ENCODE results near the gene SNX7. TPM values are rescaled to one million over a fixed set of nuclear protein-coding genes. Genes with fewer than 3 reads are reported as not detected.

The SNX7 gene
- total RNA-seq, 1 experiment from 2014 or later: 27.1 TPM

DNA sequence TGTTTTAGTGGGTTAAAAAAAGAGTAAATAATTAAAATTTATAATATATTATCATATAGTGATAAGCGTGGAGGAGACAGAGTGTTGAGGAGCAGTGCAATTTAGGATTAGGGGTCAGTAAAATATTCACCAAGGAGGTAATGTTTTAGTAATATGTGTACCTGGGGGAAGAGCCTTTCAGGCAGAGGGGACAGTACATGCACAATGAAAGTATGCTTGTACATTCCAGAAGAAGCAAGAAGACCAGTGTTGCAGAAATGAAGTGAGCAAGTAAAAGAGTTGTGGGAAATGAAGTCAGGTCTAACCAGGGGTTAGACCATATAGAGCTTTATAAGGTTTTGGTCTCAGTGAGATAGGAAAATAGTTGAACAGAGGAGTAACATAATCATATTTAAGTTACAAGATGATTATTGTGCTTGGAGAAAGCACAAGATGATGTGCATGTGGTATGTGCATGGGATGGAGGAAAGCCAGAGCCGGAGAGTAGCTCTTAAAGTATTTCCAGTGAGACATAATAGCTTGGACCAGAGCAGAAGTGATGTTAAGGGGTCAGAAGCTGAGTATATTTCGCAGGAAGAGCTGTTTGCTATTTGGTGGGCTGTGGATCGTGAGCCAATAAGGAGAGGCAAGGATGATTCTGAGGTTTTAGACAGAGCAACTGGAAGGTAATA lies 44.8 kb downstream of the SNX7 start:
- no peak for DNase-seq
- Histone ChIP-seq H3K4me3 (ENCODE audit: insufficient read depth, low read depth, low read length) (no peak overlapping the region), H3K27me3 (ENCODE audit: control insufficient read depth, insufficient read depth, low read length) (no peaks in the 10 kb centered on the region), H3K36me3 (replicated peaks; ENCODE audit: control insufficient read depth, insufficient read depth, low read length) (no peaks in the 10 kb centered on the region)

DNA sequence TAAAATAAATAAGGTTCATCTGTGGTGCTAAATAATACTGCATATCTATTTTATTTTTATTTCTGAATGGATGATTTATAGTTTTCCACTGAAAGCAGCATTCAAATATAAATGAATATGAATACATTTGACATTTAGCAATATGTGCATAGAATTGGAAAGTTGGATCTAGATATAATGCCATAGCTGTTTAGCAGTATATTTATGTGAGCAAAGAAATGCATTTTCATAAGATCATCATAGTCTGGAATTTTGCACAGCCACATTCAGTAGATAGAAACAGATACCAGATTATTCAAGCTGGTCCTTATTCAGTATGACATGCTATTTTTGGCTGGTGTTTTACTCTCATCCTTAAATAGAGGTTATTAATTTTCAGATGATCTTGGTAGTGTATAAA lies 46.0 kb downstream of the SNX7 start:
- no peak for DNase-seq
- no peaks in the 10 kb centered on the region for H3K27me3 ChIP-seq (ENCODE audit: control insufficient read depth, insufficient read depth, low read length)
- H3K36me3 ChIP-seq (replicated peaks; ENCODE audit: control insufficient read depth, insufficient read depth, low read length): no peaks in the 10 kb centered on the region
- no peak overlapping the region for H3K4me3 ChIP-seq (ENCODE audit: insufficient read depth, low read depth, low read length)

DNA sequence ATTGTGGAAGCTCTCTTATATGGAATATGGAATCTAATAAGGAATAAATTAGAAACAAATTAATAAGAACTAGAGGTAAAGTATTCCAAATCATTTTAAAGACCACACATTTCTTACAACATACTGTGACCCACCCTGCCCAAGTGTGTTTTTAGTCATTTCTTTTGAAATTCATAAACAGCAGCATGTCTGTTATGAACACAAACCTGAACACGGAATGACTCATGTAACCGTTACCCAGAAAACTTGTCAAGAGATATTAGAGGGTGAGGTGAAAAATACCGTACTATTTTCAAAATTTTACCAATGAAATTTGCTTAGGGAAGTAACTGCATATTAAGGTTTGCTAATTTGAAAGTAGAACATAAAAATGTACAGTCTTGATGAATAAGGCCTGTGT lies 48.4 kb downstream of the SNX7 start:
- no peaks in the 10 kb centered on the region for H3K36me3 ChIP-seq (replicated peaks; ENCODE audit: control insufficient read depth, insufficient read depth, low read length)
- H3K27me3 ChIP-seq (ENCODE audit: control insufficient read depth, insufficient read depth, low read length): no peaks in the 10 kb centered on the region
- no peak overlapping the region for H3K4me3 ChIP-seq (ENCODE audit: insufficient read depth, low read depth, low read length)
- no peak for DNase-seq

DNA sequence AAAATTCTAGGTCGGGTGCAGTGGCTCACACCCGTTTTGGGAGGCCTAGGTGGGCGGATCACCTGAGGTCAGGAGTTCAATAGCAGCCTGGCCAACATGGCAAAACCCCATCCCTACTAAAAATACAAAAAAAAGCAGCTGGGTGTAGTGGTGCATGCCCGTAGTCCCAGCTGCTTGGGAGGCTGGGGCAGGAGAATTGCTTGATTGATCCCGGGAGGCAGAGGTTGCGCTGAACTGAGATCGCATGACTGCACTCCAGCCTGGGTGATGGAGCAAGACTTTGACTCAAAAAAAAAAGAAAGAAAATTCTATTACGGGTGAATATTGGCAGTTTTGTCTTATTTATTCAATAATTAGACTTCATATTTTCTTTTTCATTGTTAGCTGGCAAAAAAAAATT lies 62.1 kb downstream of the SNX7 start:
- no peaks in the 10 kb centered on the region for H3K36me3 ChIP-seq (replicated peaks; ENCODE audit: control insufficient read depth, insufficient read depth, low read length)
- DNase-seq: no peak
- no peak overlapping the region for H3K4me3 ChIP-seq (ENCODE audit: insufficient read depth, low read depth, low read length)
- H3K27me3 ChIP-seq (ENCODE audit: control insufficient read depth, insufficient read depth, low read length): no peaks in the 10 kb centered on the region

DNA sequence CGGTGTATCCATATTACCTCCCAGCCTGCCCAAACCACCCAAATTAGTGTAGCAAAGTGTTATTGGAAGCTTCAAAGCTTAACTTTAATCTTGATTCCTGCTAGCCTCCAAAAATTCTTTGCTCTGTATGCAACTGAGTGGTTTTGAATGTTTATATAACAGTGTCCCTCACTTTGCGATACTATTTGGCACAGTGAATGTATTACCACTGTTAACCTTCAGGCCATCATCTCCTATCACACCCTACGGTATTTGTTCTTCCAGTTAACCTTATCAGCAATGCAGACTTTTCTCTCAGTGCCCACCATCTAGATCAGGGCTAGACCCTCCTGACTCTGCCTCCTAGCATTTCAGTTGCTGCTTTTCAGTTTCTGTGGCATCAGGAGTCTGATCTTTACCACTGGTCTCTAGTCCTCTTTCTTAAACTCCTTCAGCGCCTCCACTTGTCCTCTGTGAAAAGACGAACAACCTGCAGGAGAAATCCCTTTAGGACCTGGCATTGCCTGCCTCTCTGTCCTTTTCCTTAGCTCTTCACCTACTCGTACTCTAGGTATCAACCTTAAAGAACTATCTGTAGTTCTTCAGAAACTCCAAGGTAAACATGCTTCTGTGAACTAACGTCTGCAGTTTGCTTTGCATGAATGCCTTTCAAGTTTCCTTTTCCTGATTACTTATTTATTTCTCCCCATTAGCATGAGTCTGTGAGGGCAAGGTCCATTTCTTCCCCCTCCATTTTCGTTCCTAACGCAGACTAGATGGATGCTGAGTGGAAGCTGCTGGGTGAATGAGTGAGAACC lies 71.7 kb downstream of the SNX7 start:
- Histone ChIP-seq H3K4me3 (ENCODE audit: insufficient read depth, low read depth, low read length) (no peak overlapping the region), H3K27me3 (ENCODE audit: control insufficient read depth, insufficient read depth, low read length) (no peaks in the 10 kb centered on the region), H3K36me3 (replicated peaks; ENCODE audit: control insufficient read depth, insufficient read depth, low read length) (no peaks in the 10 kb centered on the region)
- DNase-seq: no peak

DNA sequence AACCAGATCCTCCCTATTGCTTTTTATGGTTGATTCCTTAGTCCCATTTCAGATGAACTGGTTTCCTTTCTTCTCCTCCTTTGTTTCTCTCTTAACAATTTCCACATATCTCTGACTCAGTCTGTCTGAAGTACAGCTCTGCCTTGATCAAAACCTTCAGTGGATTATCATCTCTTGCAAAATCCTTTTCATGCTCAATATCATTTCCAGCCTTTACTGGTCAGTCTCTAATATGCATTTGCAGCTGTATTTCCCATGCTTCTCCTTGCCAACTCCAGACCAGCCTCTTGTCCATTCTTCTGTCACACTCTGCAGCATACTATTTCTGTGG lies 72.2 kb downstream of the SNX7 start:
- no peak for DNase-seq
- Histone ChIP-seq H3K27me3 (ENCODE audit: control insufficient read depth, insufficient read depth, low read length) (no peaks in the 10 kb centered on the region), H3K36me3 (replicated peaks; ENCODE audit: control insufficient read depth, insufficient read depth, low read length) (no peaks in the 10 kb centered on the region), H3K4me3 (ENCODE audit: insufficient read depth, low read depth, low read length) (no peak overlapping the region)

DNA sequence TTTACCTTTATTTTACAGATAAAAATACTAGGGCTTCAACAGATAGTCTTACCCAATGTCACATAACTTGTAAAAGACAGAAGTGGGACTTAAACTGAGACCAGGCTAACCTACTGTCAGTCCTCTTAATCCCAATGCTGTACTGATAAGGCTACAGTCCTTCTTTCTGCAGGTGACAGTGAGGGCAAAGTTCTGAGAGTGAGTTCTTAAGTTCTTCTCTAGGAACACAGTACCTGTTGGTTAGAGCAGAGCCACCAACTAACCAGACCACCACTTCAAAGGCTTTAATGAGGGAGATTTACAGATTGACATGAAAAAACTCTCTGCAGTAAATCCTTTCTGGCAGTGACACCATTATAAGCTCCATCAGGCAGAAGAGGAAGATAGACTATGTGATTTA lies 74.2 kb downstream of the SNX7 start:
- Histone ChIP-seq H3K4me3 (ENCODE audit: insufficient read depth, low read depth, low read length) (no peak overlapping the region), H3K36me3 (replicated peaks; ENCODE audit: control insufficient read depth, insufficient read depth, low read length) (no peaks in the 10 kb centered on the region), H3K27me3 (ENCODE audit: control insufficient read depth, insufficient read depth, low read length) (no peaks in the 10 kb centered on the region)
- DNase-seq: no peak

DNA sequence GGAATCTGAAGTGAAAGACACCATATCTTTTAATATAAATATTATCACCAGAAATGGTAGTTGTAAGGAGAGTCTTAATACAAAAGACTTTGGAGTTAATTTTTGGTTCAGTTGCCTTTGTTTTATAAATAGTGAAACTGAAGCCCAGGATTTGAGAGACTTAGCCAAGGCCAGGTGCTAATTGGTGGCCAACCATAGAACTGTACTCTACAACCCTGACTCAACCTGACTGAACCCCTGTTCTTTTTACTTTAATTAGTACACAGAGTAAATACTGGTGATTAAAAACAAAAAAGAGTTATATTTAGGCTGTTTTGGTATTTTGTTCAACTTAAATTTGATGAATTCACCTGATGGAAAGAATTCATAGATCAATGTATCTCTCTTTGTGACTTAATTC lies 76.3 kb downstream of the SNX7 start:
- H3K27me3 ChIP-seq (ENCODE audit: control insufficient read depth, insufficient read depth, low read length): no peaks in the 10 kb centered on the region
- H3K36me3 ChIP-seq (replicated peaks; ENCODE audit: control insufficient read depth, insufficient read depth, low read length): no peaks in the 10 kb centered on the region
- no peak for DNase-seq
- no peak overlapping the region for H3K4me3 ChIP-seq (ENCODE audit: insufficient read depth, low read depth, low read length)

DNA sequence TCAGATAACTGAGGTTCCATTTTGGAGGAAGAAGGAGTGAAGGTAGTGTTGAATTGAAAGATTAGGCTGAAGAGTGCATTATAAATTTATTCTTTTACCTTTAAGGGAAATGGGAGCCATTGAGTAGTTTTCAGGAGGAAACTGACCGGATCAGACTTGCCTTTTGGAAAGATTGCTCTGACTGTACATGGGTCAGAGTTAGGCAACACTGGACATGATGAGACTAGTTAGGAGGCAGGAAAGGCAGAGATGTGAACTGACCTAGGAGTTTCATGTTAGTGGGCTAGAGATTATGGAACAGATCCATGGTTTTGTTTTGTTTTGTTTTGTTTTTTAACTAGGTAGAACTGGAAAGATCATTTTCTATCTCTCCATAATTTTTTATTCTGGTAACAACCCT lies 78.2 kb downstream of the SNX7 start:
- H3K27me3 ChIP-seq (ENCODE audit: control insufficient read depth, insufficient read depth, low read length): no peaks in the 10 kb centered on the region
- H3K4me3 ChIP-seq (ENCODE audit: insufficient read depth, low read depth, low read length): no peak overlapping the region
- no peaks in the 10 kb centered on the region for H3K36me3 ChIP-seq (replicated peaks; ENCODE audit: control insufficient read depth, insufficient read depth, low read length)
- no peak for DNase-seq

DNA sequence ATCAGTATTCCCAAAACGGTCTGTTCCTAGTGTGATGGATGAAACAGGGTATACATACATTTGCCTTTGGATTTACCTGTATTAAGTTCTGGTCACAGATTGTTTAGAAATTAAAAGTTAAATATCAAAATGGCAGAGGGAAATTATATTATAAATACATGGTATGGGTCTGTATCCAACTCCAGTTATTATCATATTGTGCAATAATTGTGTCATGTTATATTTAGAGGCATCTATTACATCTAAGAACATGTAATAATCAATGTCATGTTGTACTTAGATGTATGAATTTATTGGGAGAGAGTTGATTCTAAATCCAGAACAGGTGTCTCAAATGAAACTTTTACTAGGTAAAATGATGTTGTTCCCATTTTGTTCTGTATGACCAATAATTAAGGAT lies 79.6 kb downstream of the SNX7 start:
- no peaks in the 10 kb centered on the region for H3K36me3 ChIP-seq (replicated peaks; ENCODE audit: control insufficient read depth, insufficient read depth, low read length)
- no peaks in the 10 kb centered on the region for H3K27me3 ChIP-seq (ENCODE audit: control insufficient read depth, insufficient read depth, low read length)
- H3K4me3 ChIP-seq (ENCODE audit: insufficient read depth, low read depth, low read length): no peak overlapping the region
- DNase-seq: no peak

DNA sequence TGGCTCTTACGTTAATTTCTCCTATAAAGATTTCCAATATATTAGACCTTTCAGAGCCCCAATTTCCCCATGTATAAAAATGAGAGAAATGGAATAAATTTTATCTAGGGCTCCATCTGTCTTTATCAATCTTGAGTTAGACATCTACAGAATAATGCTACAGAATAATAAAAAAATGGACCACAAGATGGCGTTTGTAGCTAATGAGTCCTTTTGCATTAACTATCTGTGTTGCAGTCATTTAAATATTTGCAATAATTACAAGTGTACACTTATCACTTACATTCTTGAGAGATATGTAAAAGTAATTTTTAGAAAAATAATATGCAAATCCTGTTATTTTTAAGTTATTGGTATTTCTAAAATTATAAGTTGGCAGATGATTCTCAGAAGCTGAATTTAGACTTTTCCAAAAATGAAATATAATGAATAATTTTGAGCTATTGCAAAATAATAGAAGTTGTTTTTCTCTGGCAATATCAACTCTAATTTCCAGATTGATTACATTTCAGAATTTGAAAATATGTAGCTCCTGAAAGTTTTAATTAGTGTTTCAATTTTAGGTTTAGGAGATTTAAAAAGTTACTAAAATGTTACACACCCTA lies 87.7 kb downstream of the SNX7 start:
- no peak for DNase-seq
- H3K4me3 ChIP-seq (ENCODE audit: insufficient read depth, low read depth, low read length): no peak overlapping the region
- H3K36me3 ChIP-seq (replicated peaks; ENCODE audit: control insufficient read depth, insufficient read depth, low read length): no peaks in the 10 kb centered on the region

DNA sequence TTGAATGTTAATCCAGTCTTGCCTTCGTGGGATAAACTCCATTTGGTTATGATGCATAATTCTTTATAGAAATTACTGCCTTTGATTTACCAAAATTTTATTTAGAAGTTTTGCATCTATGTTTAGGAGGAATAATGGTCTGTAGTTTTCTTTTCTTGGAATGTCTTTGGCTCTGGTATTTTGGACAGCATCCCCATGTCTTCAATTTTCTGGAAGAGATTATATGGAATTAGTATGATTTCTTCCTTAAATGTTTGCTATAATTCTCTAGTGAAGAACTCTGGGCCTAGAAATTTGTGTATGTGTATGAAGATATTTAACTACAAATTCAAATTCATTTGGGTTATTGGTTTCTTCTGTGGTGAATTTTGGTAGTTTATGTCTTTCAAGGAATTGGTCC lies 92.7 kb downstream of the SNX7 start:
- DNase-seq: no peak
- H3K36me3 ChIP-seq (replicated peaks; ENCODE audit: control insufficient read depth, insufficient read depth, low read length): no peaks in the 10 kb centered on the region

More for the DNA sequence above, 87.7 kb downstream of the SNX7 start:
- H3K27me3 ChIP-seq (ENCODE audit: control insufficient read depth, insufficient read depth, low read length): no peaks in the 10 kb centered on the region

DNA sequence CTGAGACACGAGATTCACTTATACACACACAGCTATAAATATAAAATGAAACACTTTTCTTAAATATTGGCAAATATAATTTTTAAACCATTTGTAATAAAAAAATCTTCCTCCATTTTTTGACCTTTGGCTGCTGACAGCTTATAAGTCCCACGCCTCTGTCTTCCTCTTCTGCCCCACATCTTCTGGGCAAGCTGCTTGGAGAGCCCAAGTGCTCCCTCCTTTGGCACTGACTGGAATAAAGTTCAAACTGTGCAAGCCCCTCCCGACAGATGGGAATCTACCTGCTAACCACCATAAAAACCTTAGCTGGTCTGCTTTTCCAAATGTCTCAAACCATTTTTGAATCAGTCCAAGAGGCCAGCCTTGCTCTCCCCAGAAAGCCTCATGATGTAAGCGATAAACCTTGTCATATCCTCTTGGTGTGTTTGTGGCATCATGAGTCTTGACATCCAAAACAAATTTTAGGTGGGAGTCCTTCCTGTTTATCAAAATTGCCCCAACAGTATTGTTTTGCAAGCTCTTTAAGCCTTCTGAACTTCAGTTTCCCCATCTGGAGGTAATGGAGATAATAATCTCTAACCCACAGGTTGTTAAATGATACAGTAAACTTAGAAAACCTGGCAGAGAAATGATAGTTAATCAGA lies 99.8 kb downstream of the SNX7 start:
- H3K36me3 ChIP-seq (replicated peaks; ENCODE audit: control insufficient read depth, insufficient read depth, low read length): no peaks in the 10 kb centered on the region
- peak; percentile 1 for DNase-seq
- H3K27me3 ChIP-seq (ENCODE audit: control insufficient read depth, insufficient read depth, low read length): no peaks in the 10 kb centered on the region
- no peak overlapping the region for H3K4me3 ChIP-seq (ENCODE audit: insufficient read depth, low read depth, low read length)

More for the DNA sequence above, 92.7 kb downstream of the SNX7 start:
- Histone ChIP-seq H3K4me3 (ENCODE audit: insufficient read depth, low read depth, low read length) (no peak overlapping the region), H3K27me3 (ENCODE audit: control insufficient read depth, insufficient read depth, low read length) (no peaks in the 10 kb centered on the region)

DNA sequence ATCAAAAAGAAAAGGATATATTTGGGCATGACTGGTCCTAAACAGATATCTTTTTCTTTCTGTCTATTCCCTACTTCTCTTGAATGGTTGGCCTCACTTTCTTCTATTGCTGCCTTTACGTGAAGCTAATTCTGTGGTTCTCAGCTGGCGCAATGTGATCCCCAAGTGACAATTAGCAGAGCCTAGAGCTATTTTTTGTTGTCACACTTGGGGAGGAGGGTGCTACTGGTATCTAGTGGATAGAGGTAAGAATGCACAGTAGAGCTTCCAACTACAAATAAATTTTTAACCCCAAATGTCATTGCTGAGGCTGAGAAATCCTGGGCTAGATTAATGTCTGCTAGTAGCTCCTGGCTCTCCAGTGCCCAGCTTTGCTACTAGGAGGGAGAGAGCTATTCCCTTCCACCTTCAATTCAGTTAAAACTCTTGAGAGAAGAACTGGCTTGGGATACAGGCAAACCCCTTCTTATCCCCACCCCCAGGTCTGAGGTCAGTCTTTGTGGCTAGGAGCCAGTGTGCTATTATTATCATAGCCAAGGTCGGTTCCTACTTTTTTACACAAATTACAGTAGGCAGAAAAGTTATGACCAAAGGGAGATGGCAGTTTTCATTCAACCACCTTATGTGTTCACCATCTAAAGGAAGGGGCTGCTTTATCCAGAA lies 102.1 kb downstream of the SNX7 start:
- no peak for DNase-seq
- no peaks in the 10 kb centered on the region for H3K36me3 ChIP-seq (replicated peaks; ENCODE audit: control insufficient read depth, insufficient read depth, low read length)
- H3K27me3 ChIP-seq (ENCODE audit: control insufficient read depth, insufficient read depth, low read length): no peaks in the 10 kb centered on the region
- H3K4me3 ChIP-seq (ENCODE audit: insufficient read depth, low read depth, low read length): no peak overlapping the region
